WI38 (cell line): ENCODE measurements around the gene RBMS3.

Experiments used
- H3K4me3 ChIP-seq: 2 replicates; pipeline ENCODE4 v1.5.1; 2011; ENCODE audit warnings: low read depth, mild to moderate bottlenecking, control low read depth, low read length
- TF ChIP-seq, protein P1 (sequence below): IDR thresholded peaks from 2 replicates; pipeline ENCODE4 v1.5.1; 2012; ENCODE audit warnings: low read depth, mild to moderate bottlenecking, control low read depth, low read length

The RBMS3 gene

DNA sequence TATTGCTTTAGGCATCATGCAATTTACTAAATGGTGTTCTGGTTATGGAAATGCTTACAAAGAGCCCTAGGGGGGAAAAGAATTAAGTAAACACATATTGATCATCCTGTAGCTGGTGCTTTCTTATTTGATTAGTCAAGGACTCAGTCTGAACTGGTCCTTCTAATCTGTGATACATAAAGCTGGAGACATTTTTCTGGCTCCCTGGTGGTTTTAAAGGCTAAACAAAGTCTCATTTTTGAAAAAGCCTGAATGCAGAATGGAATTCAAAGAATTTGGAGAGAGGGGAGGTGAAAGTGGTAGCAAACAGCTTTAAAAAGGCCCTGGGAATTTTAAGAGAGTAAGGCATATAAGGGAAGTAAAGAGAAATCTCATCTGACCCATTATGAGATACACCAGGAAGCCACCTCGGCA lies 149.7 kb downstream of the RBMS3 start:
- no peak overlapping the region for H3K4me3 ChIP-seq

DNA sequence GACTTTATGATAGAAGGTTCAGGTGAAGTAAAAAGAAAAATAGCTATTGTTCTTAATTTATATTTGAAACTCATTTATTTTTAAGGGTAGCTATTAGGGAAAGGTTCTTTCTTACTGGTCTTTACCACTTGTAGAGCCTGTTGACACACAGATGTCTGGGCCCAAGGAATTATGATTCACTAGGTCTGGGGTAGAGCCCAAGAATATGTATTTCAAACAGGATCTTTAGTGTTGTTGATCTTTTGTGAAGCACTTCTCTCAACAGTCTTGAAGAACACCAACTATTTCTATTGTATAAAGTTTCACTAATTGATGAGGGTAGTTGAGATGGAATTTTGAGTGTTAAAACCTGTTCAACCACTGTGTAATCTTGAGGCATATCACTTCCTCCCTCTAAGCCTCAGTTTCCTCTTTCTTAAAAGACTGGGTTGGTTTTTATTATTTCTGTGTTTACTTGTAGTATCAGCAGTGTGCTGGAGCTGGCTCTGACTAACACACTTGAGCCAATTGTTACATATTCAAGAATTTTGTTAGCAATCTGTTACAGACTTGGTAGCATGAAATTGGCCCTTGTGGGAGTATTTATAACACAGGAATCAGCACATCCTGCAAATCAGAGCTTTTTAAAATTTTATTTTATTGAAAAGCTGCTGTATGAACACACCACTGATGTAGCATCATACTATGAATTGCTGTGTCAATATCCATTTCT lies 155.9 kb downstream of the RBMS3 start:
- TF ChIP-seq, protein P1, sequence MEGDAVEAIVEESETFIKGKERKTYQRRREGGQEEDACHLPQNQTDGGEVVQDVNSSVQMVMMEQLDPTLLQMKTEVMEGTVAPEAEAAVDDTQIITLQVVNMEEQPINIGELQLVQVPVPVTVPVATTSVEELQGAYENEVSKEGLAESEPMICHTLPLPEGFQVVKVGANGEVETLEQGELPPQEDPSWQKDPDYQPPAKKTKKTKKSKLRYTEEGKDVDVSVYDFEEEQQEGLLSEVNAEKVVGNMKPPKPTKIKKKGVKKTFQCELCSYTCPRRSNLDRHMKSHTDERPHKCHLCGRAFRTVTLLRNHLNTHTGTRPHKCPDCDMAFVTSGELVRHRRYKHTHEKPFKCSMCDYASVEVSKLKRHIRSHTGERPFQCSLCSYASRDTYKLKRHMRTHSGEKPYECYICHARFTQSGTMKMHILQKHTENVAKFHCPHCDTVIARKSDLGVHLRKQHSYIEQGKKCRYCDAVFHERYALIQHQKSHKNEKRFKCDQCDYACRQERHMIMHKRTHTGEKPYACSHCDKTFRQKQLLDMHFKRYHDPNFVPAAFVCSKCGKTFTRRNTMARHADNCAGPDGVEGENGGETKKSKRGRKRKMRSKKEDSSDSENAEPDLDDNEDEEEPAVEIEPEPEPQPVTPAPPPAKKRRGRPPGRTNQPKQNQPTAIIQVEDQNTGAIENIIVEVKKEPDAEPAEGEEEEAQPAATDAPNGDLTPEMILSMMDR = no peak
- H3K4me3 ChIP-seq = no peak overlapping the region

More for the DNA sequence above, 149.7 kb downstream of the RBMS3 start:
- TF ChIP-seq, protein P1 = no peak

DNA sequence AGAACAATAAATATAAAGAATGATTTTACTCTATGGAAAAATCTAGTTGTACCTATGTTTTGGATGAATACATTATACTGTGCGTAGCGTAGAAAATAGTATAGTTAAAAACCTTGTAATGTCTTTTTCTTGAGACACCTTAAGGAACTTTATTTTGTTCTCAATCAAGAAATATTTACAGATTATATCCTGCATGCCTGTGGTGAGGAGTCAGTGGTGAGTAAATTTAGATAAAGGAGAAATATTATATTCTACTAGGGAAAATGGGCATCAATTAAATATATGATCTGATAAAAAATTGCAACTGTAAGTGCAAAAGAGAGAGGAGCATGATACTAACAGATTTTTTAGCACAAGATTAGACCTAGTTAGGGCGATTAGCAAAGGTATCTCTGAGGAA lies 157.7 kb downstream of the RBMS3 start:
- TF ChIP-seq, protein P1 = no peak

DNA sequence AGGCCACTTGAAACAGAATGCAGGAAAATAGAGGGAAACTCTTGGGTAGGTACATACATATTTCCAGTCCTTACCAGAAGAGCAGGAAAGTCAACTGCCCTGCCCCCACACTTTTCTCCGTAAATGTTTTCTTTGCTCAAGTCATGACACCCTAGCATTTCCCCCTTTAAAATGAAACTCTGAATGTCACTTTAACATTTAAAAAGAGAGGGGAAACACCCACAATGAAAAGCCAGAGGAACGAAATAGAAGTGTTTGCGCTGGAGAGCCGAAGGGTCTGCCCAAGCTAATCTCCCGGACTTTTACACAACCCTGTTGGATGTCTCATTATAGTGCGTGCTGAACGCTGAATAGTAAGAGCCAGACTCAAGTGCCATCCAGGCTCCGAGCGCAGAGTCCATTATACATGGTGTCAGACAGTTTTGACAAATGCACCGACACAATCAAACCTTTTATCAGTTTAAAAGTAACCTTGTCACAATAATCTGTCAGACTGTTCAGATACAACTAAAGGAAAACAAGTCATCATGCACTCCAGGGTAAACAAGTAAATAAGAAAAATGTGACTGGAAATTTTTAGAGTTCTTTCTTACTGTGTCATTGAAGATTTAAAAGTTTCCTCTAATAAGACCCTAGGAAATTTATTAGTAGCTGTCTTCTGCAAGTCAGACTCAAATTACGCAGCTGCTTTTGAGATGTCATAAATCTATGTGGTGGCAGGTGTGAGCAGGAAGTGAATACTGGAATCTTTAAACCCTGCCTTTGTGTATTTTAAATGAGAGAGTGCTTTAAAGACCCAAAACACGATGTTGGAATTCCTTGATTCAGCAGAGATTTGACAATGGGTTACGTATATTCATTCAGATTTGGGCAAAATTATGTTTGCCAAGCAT lies 159.8 kb downstream of the RBMS3 start:
- no peak overlapping the region for H3K4me3 ChIP-seq
- TF ChIP-seq, protein P1 = no peak

More for the DNA sequence above, 157.7 kb downstream of the RBMS3 start:
- no peak overlapping the region for H3K4me3 ChIP-seq

DNA sequence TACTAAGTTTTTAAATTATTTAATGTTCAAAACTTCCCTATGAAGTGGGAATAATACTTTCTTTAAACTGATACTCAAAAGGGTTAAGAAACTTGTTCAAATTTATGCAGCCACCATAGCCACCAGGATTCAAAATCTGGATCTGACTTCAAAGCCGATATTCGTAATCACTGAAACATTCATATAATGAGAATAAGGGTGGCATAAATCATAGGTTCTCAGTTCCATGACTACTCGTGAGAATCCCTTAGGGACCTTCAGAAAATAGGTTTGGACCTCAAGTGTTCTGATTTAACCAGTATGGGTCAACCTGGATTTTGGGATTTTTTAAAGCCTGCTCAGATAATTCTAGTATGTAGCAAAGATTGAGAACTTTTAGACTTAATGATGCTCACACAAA lies 160.6 kb downstream of the RBMS3 start:
- TF ChIP-seq, protein P1 = no peak
- H3K4me3 ChIP-seq = no peak overlapping the region

DNA sequence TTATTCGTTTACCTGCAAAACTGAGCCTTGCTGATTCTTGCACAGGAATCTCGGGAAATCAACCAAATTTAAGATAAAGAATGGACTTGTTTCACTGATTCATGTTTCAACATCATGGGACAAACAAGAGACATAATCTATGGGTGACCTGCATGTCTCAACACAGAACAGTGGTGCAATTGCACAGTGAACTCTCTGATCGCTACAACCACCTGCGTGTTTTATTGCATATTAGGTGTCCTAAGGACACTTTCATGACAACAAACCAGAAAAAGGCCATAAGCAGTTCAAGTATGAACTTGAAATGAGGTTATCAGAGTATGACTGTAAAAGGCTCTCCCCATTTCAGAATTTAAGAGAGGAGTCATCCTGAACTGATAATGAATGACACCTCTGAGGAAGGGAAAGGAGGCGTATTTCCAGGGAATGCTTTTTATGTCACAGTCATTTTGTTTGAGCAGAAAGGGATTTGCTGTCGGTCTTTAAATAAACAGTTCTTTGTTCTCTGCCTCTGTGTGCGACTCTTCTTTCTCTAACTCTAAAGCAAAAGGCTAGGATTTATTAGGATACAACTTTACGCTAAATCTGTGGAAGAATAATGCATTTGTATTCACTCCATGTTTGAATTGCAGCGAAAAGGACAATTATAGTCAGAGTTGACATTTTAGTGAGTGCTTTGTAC lies 167.2 kb downstream of the RBMS3 start:
- TF ChIP-seq, protein P1 = no peak
- H3K4me3 ChIP-seq = no peak overlapping the region
